ENCODE results near the gene TMED7. TPM values are rescaled to one million over a fixed set of nuclear protein-coding genes. Genes with fewer than 3 reads are reported as not detected.

The TMED7 gene
- total and polyA plus RNA-seq, 2 experiments from 2014 or later = 52.9 to 105 TPM

- no peaks in the 10 kb centered on the region for H3K36me3 ChIP-seq
- TF ChIP-seq, protein P1, sequence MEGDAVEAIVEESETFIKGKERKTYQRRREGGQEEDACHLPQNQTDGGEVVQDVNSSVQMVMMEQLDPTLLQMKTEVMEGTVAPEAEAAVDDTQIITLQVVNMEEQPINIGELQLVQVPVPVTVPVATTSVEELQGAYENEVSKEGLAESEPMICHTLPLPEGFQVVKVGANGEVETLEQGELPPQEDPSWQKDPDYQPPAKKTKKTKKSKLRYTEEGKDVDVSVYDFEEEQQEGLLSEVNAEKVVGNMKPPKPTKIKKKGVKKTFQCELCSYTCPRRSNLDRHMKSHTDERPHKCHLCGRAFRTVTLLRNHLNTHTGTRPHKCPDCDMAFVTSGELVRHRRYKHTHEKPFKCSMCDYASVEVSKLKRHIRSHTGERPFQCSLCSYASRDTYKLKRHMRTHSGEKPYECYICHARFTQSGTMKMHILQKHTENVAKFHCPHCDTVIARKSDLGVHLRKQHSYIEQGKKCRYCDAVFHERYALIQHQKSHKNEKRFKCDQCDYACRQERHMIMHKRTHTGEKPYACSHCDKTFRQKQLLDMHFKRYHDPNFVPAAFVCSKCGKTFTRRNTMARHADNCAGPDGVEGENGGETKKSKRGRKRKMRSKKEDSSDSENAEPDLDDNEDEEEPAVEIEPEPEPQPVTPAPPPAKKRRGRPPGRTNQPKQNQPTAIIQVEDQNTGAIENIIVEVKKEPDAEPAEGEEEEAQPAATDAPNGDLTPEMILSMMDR (IDR thresholded peaks at IDR 0.05; ENCODE audit: low read depth, low read length) = no peak
- DNase-seq (ENCODE audit: low read depth in 1 of 2, low spot score in 1 of 2) = no peak
- H3K4me3 ChIP-seq = no peak overlapping the region
- H3K4me1 ChIP-seq (ENCODE audit: low read depth) = peaks cover 15% of the 10 kb centered on the region
- H3K27ac ChIP-seq = no peak overlapping the region
- no peaks in the 10 kb centered on the region for H3K9me3 ChIP-seq (ENCODE audit: low read depth)
- H3K27me3 ChIP-seq = no peaks in the 10 kb centered on the region
Observed at GRCh38 chr5:115584501-115584900, 41.3 kb downstream of the TMED7 start.

DNA sequence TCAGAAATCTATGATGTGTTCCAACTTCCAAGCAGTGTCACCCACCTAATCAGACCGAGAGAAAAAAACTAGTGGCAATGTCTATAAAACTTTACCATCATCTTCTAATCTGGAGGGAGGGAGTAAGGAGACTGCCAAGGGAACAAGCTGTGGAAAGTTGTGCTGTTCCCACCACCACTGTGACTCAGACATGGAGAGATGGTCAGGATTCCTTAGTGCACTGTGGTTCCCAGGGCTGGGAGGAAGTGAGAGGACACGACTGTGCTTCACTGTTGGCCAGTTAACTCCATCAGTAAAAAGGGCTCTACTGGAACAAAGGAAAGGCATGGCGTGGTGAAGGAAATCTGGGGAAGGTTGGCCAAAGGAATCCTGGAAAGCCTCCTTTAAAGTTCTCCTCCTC is 42.4 kb downstream of the TMED7 start:
- DNase-seq (ENCODE audit: low read depth in 1 of 2, low spot score in 1 of 2) = peak in 1 of 2 donors; percentile 91
- Histone ChIP-seq H3K9me3 (ENCODE audit: low read depth) (no peaks in the 10 kb centered on the region), H3K27me3 (no peaks in the 10 kb centered on the region), H3K27ac (no peak overlapping the region), H3K4me3 (no peak overlapping the region), H3K36me3 (no peaks in the 10 kb centered on the region), H3K4me1 (ENCODE audit: low read depth) (peaks cover 5% of the 10 kb centered on the region)
- TF ChIP-seq, protein P1 (IDR thresholded peaks at IDR 0.05; ENCODE audit: low read depth, low read length) = no peak

DNA sequence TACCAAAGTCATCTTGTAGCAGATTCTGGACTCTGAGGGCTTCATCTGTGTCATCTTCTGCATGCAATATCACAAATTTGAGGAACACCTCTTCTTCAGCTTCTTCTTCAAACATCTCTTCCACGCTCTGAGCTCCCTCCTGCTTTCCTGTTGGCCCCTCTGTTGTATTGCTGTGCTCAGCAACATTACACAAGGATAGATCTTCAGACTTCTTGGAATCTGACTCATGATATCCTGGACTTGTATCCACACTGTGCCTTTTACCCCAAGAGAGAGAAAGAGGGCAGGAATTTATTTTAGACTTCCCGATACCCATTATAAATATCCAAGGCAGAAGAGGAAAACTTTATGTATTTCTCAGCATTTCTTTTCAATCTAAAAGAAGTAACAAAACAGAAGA is 44.9 kb downstream of the TMED7 start:
- H3K4me1 ChIP-seq (ENCODE audit: low read depth) = no peaks in the 10 kb centered on the region
- H3K36me3 ChIP-seq = no peaks in the 10 kb centered on the region
- H3K27ac ChIP-seq = no peak overlapping the region
- DNase-seq (ENCODE audit: low read depth in 1 of 2, low spot score in 1 of 2) = no peak
- H3K4me3 ChIP-seq = no peak overlapping the region
- no peaks in the 10 kb centered on the region for H3K27me3 ChIP-seq
- TF ChIP-seq, protein P1 (IDR thresholded peaks at IDR 0.05; ENCODE audit: low read depth, low read length) = no peak
- H3K9me3 ChIP-seq (ENCODE audit: low read depth) = no peaks in the 10 kb centered on the region

DNA sequence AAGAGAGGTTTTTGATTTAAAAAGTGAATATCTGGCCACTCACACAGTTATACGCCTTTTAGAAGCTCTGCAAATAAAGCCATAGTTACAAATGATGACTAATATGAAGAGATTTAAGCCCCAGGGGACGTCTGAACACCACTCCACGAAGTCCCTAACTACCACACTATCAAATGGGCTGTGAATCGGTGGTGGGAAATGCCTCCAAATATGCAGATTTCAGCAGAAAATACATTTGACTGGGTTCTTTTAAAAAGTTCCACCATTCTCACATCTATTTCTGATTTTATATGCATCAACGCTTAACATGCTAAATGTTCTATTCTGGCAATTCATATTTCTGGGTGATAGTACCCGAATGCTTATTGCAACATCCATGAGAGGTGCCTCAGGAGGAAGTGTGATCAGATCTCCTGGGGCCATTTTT is 46.1 kb downstream of the TMED7 start:
- H3K9me3 ChIP-seq (ENCODE audit: low read depth) = no peaks in the 10 kb centered on the region
- no peak for DNase-seq (ENCODE audit: low read depth in 1 of 2, low spot score in 1 of 2)
- no peak overlapping the region for H3K27ac ChIP-seq
- H3K27me3 ChIP-seq = no peaks in the 10 kb centered on the region
- H3K36me3 ChIP-seq = no peaks in the 10 kb centered on the region
- no peaks in the 10 kb centered on the region for H3K4me1 ChIP-seq (ENCODE audit: low read depth)
- no peak overlapping the region for H3K4me3 ChIP-seq
- TF ChIP-seq, protein P1 (IDR thresholded peaks at IDR 0.05; ENCODE audit: low read depth, low read length) = no peak

DNA sequence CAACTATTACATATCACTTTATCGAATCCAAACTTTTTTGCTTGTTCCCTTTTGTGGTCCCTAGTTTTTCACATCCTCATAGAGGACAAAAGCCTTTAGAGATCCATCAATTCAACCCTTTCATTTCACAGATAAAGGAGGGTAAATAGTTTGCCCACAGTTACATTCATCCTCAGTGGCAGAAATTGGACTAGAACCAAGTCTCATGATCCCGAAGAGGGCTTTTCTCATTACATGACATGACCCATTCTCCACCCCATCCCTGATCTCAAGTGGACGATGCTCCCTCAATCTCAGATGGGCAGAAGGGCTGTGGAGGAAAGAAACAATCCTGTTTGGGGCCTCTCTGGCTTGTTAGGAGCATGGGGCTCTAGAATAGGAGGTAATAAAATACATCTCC is 46.6 kb downstream of the TMED7 start:
- H3K4me3 ChIP-seq = no peak overlapping the region
- H3K4me1 ChIP-seq (ENCODE audit: low read depth) = peaks cover 2% of the 10 kb centered on the region
- TF ChIP-seq, protein P1 (IDR thresholded peaks at IDR 0.05; ENCODE audit: low read depth, low read length) = no peak
- DNase-seq (ENCODE audit: low read depth in 1 of 2, low spot score in 1 of 2) = no peak
- H3K36me3 ChIP-seq = no peaks in the 10 kb centered on the region
- no peak overlapping the region for H3K27ac ChIP-seq
- no peaks in the 10 kb centered on the region for H3K9me3 ChIP-seq (ENCODE audit: low read depth)
- no peaks in the 10 kb centered on the region for H3K27me3 ChIP-seq

- Histone ChIP-seq H3K4me1 (ENCODE audit: low read depth) (peaks cover 5% of the 10 kb centered on the region), H3K27ac (no peak overlapping the region), H3K27me3 (no peaks in the 10 kb centered on the region), H3K9me3 (ENCODE audit: low read depth) (no peaks in the 10 kb centered on the region), H3K36me3 (no peaks in the 10 kb centered on the region), H3K4me3 (no peak overlapping the region)
- DNase-seq (ENCODE audit: low read depth in 1 of 2, low spot score in 1 of 2) = no peak
- TF ChIP-seq, protein P1 (IDR thresholded peaks at IDR 0.05; ENCODE audit: low read depth, low read length) = no peak
Observed at GRCh38 chr5:115578657-115579056, 47.2 kb downstream of the TMED7 start.
